Stimulated activated CD8-positive, alpha-beta memory T cell treated with anti-CD3 and anti-CD28 coated beads, Interleukin-12 subunit alpha, Interleukin-12 subunit beta, amount 100 ng/mL, for 24 hours (primary cell): Measurements from ENCODE around the gene ZNF638.

Source experiments
- DNase-seq: peaks from one replicate; pipeline ENCODE4 v3.0.0-alpha.2; 2020; ENCODE audit errors: extremely low read depth

Gene ZNF638

GRCh38 chr2:71456617-71457016 is 125.0 kb downstream of the ZNF638 start:
- DNase-seq: no peak

- no peak for DNase-seq
These were observed 125.7 kb downstream of the ZNF638 start for GRCh38 chr2:71457123-71457915.

- DNase-seq: no peak
These were observed 126.3 kb downstream of the ZNF638 start for GRCh38 chr2:71457923-71458322.

GRCh38 chr2:71458413-71459083 is 127.0 kb downstream of the ZNF638 start:
- DNase-seq: no peak

GRCh38 chr2:71459084-71459431 is 127.5 kb downstream of the ZNF638 start:
- no peak for DNase-seq

- DNase-seq: no peak
These were observed 128.5 kb downstream of the ZNF638 start for GRCh38 chr2:71460056-71460455.

- no peak for DNase-seq
These were observed 129.2 kb downstream of the ZNF638 start for GRCh38 chr2:71460595-71461303.

GRCh38 chr2:71461304-71461671 is 129.7 kb downstream of the ZNF638 start:
- no peak for DNase-seq

- no peak for DNase-seq
These were observed 130.5 kb downstream of the ZNF638 start for GRCh38 chr2:71462056-71462605.

GRCh38 chr2:71462641-71463341 is 131.2 kb downstream of the ZNF638 start:
- no peak for DNase-seq

GRCh38 chr2:71463342-71463654 is 131.7 kb downstream of the ZNF638 start:
- DNase-seq: no peak

GRCh38 chr2:71464389-71464788 is 132.8 kb downstream of the ZNF638 start:
- DNase-seq: no peak

- no peak for DNase-seq
These were observed 133.8 kb downstream of the ZNF638 start for GRCh38 chr2:71465356-71465755.

GRCh38 chr2:71465961-71466300 is 134.3 kb downstream of the ZNF638 start:
- DNase-seq: no peak

- DNase-seq: no peak
These were observed 135.0 kb downstream of the ZNF638 start for GRCh38 chr2:71466301-71467179.

- no peak for DNase-seq
These were observed 135.7 kb downstream of the ZNF638 start for GRCh38 chr2:71467180-71467815.

- no peak for DNase-seq
These were observed 136.9 kb downstream of the ZNF638 start for GRCh38 chr2:71468279-71469015.

GRCh38 chr2:71469403-71470398 is 138.1 kb downstream of the ZNF638 start:
- no peak for DNase-seq

GRCh38 chr2:71471276-71471675 is 139.7 kb downstream of the ZNF638 start:
- no peak for DNase-seq
